Right renal pelvis (tissue), 4 donors: Measurements from ENCODE around the gene MTSS2. TPM values are rescaled to one million over a fixed set of nuclear protein-coding genes. Genes with fewer than 3 reads are reported as not detected.

Experiments
- DNase-seq, 4 donors: peaks; one replicate each; pipeline ENCODE4 v3.0.0-alpha.2; 2013; ENCODE audit warnings: low read depth in 4 of 4, low spot score in 3 of 4, missing footprints in 1 of 4
- polyA plus RNA-seq, 4 donors: library from polyadenylated mRNA; unstranded; fragments of 120-200 nt; gene quantifications; one replicate each; pipeline ENCODE4 v1.2.1, GENCODE V29; 2013; ENCODE audit not compliant: insufficient read length in 4 of 4

Gene MTSS2
- polyA plus RNA-seq, 4 donors: 37.9 to 51.0 (median 40.5) TPM

- DNase-seq: no peak
Measured at GRCh38 chr16:70701036-70701435, 15.2 kb upstream of the MTSS2 start.

- no peak for DNase-seq
Measured at GRCh38 chr16:70700101-70701020, 14.5 kb upstream of the MTSS2 start.

GRCh38 chr16:70699696-70700095, 13.8 kb upstream of the MTSS2 start:
- DNase-seq: no peak

- no peak for DNase-seq
Measured at GRCh38 chr16:70698901-70699300, 13.0 kb upstream of the MTSS2 start.

- DNase-seq: no peak
Measured at GRCh38 chr16:70697594-70698170, 11.8 kb upstream of the MTSS2 start.

GRCh38 chr16:70696952-70697593, 11.2 kb upstream of the MTSS2 start:
- no peak for DNase-seq

- DNase-seq: no peak
Measured at GRCh38 chr16:70696355-70696754, 10.5 kb upstream of the MTSS2 start.

- DNase-seq: no peak
Measured at GRCh38 chr16:70695331-70696070, 9.6 kb upstream of the MTSS2 start.

GRCh38 chr16:70694868-70695218, 9.0 kb upstream of the MTSS2 start:
- DNase-seq: no peak

GRCh38 chr16:70694088-70694867, 8.4 kb upstream of the MTSS2 start:
- DNase-seq: no peak

- DNase-seq: no peak
Measured at GRCh38 chr16:70692873-70693671, 7.2 kb upstream of the MTSS2 start.

- no peak for DNase-seq
Measured at GRCh38 chr16:70692130-70692872, 6.4 kb upstream of the MTSS2 start.

GRCh38 chr16:70691223-70692129, 5.6 kb upstream of the MTSS2 start:
- no peak for DNase-seq

- DNase-seq: no peak
Measured at GRCh38 chr16:70689970-70690891, 4.4 kb upstream of the MTSS2 start.

GRCh38 chr16:70689035-70689969, 3.4 kb upstream of the MTSS2 start:
- no peak for DNase-seq
